Activated B cell treated with CpG ODN at 0.5 μM for 24 hours (primary cell): ENCODE results near the gene FASN. TPM values are rescaled to one million over a fixed set of nuclear protein-coding genes. Genes with fewer than 3 reads are reported as not detected.

Experiments used
- ATAC-seq: fragments of 200-7000 bp; cut with Tn5 transposase; one replicate; pipeline ENCODE4 v1.10.0; 2021; ENCODE audit warnings: low read depth, mild to moderate bottlenecking, moderate library complexity
- CTCF ChIA-PET: fragments of 350-600 bp; sonication (Branson Sonifier 250); formaldehyde crosslinking; loops from one replicate; lab custom pipeline; 2021; ENCODE audit warnings: antibody characterized with exemption; lab: Charles Lee
- POLR2A ChIA-PET: fragments of 350-600 bp; sonication (Branson Sonifier 250); formaldehyde crosslinking; loops from one replicate; lab custom pipeline; 2021; ENCODE audit warnings: antibody characterized with exemption; lab: Charles Lee
- DNase-seq: peaks from one replicate; pipeline ENCODE4 v3.0.0; 2022
- H3K27ac Mint-ChIP-seq: one replicate; pipeline ENCODE4 v1.8.0; 2020; ENCODE audit warnings: mixed read lengths
- H3K27me3 Mint-ChIP-seq: one replicate; pipeline ENCODE4 v1.8.0; 2021; ENCODE audit warnings: mixed read lengths
- H3K36me3 Mint-ChIP-seq: one replicate; pipeline ENCODE4 v1.8.0; 2021; ENCODE audit warnings: low read depth, mixed read lengths
- H3K4me1 Mint-ChIP-seq: one replicate; pipeline ENCODE4 v1.8.0; 2021; ENCODE audit warnings: mixed read lengths
- H3K4me3 Mint-ChIP-seq: one replicate; pipeline ENCODE4 v1.8.0; 2020; ENCODE audit warnings: mild to moderate bottlenecking, mixed read lengths
- H3K9me3 Mint-ChIP-seq: one replicate; pipeline ENCODE4 v1.8.0; 2020; ENCODE audit warnings: mixed read lengths
- intact Hi-C: fragments of 100-400 bp; cut with micrococcal nuclease; formaldehyde crosslinking; loops from one replicate; pipeline ENCODE4 v1.15.1; 2024
- total RNA-seq: library from RNA; stranded (reverse); gene quantifications from 2 replicates; pipeline ENCODE4 v1.2.3, GENCODE V29; 2022
- TF ChIP-seq, protein P1 (sequence below): fragments of 200-600 bp; IDR thresholded peaks from one replicate; pipeline ENCODE4 v1.8.0; 2022; ENCODE audit warnings: antibody characterized with exemption, mild to moderate bottlenecking

The FASN gene
- total RNA-seq, 1 donor from 2014 or later = 121 TPM

DNA sequence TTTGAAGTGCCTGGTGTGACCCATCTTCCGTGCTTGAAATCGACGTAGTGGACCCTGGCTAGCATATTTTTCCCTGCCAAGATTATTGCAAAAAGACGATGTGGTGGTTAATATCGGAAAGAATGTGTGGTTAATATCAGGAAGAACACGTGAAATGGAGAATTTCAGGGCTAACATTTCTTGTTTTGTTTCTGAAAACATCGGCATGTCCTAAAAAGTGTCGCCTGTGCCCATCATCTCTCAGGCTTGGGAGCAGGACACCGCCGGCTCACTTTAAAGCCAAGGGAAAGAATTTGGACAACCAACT, 60.2 kb downstream of the FASN start:
- peak overlapping the region; percentile 94 for H3K27ac Mint-ChIP-seq
- POLR2A ChIA-PET = interaction anchor here (0.5 to 2.3 kb wide), 32 partner anchors 14 to 644 kb away, joined by 3 to 43 read pairs (median 4); partner anchors contain the start of genes ASPSCR1, CCDC57, CENPX and CSNK1D
- CTCF ChIA-PET = interaction anchor here (0.5 to 1.5 kb wide), 11 partner anchors 10 to 781 kb away, joined by 3 to 25 read pairs (median 4); partner anchors contain the start of genes CENPX and LRRC45
- DNase-seq (no peak), ATAC-seq (no peak)
- H3K4me3 Mint-ChIP-seq = peak overlapping the region; percentile 86
- intact Hi-C loops = loop anchor here (1.0 to 10.0 kb wide), 9 partner anchors 13 to 257 kb away; partner anchors contain the start of genes ASPSCR1, DUS1L, FASN and GPS1
- TF ChIP-seq, protein P1, sequence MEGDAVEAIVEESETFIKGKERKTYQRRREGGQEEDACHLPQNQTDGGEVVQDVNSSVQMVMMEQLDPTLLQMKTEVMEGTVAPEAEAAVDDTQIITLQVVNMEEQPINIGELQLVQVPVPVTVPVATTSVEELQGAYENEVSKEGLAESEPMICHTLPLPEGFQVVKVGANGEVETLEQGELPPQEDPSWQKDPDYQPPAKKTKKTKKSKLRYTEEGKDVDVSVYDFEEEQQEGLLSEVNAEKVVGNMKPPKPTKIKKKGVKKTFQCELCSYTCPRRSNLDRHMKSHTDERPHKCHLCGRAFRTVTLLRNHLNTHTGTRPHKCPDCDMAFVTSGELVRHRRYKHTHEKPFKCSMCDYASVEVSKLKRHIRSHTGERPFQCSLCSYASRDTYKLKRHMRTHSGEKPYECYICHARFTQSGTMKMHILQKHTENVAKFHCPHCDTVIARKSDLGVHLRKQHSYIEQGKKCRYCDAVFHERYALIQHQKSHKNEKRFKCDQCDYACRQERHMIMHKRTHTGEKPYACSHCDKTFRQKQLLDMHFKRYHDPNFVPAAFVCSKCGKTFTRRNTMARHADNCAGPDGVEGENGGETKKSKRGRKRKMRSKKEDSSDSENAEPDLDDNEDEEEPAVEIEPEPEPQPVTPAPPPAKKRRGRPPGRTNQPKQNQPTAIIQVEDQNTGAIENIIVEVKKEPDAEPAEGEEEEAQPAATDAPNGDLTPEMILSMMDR = no peak
- H3K4me1 Mint-ChIP-seq = peaks cover 26% of the 10 kb centered on the region
- peaks cover 7% of the 10 kb centered on the region for H3K36me3 Mint-ChIP-seq
- no peaks in the 10 kb centered on the region for H3K9me3 Mint-ChIP-seq
- H3K27me3 Mint-ChIP-seq = no peaks in the 10 kb centered on the region

DNA sequence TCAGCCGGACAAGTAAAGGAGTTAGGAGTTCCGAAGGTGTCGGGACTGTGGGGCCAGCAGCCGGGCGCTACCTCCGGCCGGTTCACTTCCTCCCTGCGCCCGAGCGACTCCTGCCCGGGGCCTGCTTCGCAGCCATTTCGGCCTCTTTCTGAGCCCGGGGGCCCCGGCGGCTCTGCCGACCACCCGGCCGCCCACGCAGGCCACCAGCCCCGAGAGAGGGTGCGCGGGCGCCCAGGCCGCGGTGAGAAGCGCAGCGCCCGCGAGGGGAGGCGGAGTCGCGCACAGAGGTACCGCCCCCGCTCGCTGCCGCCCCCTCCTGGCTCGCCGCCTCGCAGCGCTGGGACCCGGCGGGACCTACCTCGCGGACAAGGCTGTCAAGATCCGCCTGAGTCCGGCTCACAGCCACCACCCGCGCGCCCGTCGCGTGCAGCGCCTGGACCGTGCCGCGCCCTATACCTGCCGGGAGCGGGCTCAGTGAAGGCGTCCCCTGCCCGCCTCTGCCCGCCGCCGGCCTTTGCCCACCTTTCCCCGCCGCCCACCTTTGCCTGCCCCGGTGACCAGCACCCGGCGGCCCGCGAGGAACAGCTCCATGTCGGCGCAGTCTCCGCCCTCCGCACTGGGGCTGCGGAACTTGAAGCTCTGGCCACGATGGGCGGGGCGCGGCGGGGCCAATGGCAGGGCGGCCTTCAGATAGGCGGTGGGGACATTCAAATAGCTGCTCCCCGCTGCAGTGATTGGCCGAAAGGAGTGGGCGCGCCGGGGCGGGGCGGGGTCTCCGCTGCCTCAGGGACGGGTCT, 60.7 kb downstream of the FASN start, which contains the start of gene DCXR:
DCXR (minus strand) TSS at position 606 of the 797 bp plus-strand sequence; CDS start at position 591, 15 bp downstream.
- peak; percentile 93 for ATAC-seq

DNA sequence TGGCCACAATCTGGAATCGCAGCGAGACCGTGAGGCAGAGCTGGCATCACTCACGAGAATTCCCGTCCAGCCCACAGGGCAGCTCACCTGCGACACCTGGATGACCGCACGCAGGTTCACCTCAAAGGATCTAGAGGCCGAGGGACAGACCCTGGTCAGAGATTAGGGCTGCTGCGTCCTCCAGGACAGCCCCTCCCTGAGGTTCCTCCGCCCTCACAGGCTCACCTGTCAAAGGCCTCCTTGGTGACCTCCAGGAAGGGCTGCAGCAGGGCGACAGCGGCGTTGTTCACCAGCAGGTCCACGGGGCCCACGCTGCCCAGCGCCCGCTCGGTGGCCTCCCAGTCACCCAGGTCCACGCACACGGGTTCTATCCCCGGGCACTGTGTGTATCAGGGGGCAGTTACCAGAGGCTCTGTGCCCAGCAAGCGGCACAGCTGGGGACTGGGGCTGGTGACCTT, 61.4 kb downstream of the FASN start:
- POLR2A ChIA-PET = interaction anchor here (0.6 to 2.3 kb wide), 3 partner anchors 9 to 77 kb away, joined by 7 to 28 read pairs (median 7); partner anchors contain the start of gene FASN
- no peak for ATAC-seq

More for the DNA sequence above, 60.7 kb downstream of the FASN start, which contains the start of gene DCXR:
- ChIA-PET CTCF (interaction anchor here (0.5 to 1.5 kb wide), 11 partner anchors 10 to 782 kb away, joined by 3 to 25 read pairs (median 4); partner anchors contain the start of genes CENPX and LRRC45), POLR2A (interaction anchor here (0.5 to 2.3 kb wide), 34 partner anchors 9 to 644 kb away, joined by 3 to 43 read pairs (median 4); partner anchors contain the start of genes ASPSCR1, CCDC57, CENPX and CSNK1D)
- peaks cover 7% of the 10 kb centered on the region for H3K36me3 Mint-ChIP-seq
- H3K27me3 Mint-ChIP-seq = no peaks in the 10 kb centered on the region
- DNase-seq = peak; percentile 95
- intact Hi-C loops = loop anchor here (1.0 to 10.0 kb wide), 9 partner anchors 14 to 258 kb away; partner anchors contain the start of genes ASPSCR1, DUS1L, FASN and GPS1
- TF ChIP-seq, protein P1 = no peak
- peaks cover 27% of the 10 kb centered on the region for H3K4me1 Mint-ChIP-seq
- H3K27ac Mint-ChIP-seq = peak within 1 kb of the TSS; percentile 94
- peak within 1 kb of the TSS; percentile 86 for H3K4me3 Mint-ChIP-seq
- H3K9me3 Mint-ChIP-seq = no peaks in the 10 kb centered on the region

DNA sequence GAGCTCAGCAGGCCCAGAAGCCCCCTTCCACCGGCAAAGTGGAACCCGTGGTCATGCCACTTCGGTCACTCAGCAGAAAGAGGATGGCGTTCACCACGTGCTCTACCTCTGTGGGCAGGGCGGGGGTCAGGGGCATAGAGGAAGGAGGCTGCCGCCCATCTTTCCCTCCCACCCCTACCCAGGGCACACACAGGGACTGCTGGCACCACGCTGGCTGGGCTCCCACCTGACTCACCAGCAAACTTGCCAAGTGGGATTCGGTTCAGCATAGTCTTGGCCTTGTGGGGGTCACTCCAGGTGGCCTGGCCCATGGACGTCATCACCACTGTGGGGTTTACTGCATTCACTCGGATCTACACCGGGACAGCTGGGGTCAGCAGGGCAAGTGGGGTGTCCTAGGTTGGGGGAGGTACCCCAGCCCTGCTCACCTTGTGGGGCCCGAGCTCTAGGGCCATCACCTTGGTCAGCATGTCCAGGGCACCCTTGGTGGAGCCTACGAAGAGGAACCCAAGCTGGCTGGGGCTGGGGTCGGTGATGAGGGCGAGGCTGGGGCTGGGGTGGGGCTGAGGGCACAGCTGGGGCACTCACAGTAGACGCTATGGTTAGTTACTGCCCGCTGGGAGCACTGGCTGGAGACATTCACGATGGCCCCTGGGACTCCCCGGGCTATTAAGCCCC, 61.9 kb downstream of the FASN start:
- H3K4me1 Mint-ChIP-seq = peaks cover 27% of the 10 kb centered on the region
- CTCF ChIA-PET = interaction anchor here (1.2 to 1.7 kb wide), 2 partner anchors 15 to 76 kb away, joined by 3 to 8 read pairs; no protein-coding TSS in a partner anchor
- POLR2A ChIA-PET = interaction anchor here (0.6 to 1.7 kb wide), 4 partner anchors 8 to 75 kb away, joined by 3 to 7 read pairs (median 4); partner anchors contain the start of genes CENPX, LRRC45 and NOTUM

More for the DNA sequence above, 61.4 kb downstream of the FASN start:
- peak overlapping the region; percentile 7 for H3K27ac Mint-ChIP-seq
- DNase-seq = no peak
- TF ChIP-seq, protein P1 = no peak
- H3K4me1 Mint-ChIP-seq = peaks cover 27% of the 10 kb centered on the region
- peaks cover 7% of the 10 kb centered on the region for H3K36me3 Mint-ChIP-seq
- intact Hi-C loops = loop anchor here (1.0 to 10.0 kb wide), 9 partner anchors 13 to 258 kb away; partner anchors contain the start of genes ASPSCR1, DUS1L, FASN and GPS1
- H3K9me3 Mint-ChIP-seq = no peaks in the 10 kb centered on the region
- CTCF ChIA-PET = interaction anchor here (1.3 kb wide), 1 partner anchor 77 kb away, joined by 25 read pairs; no protein-coding TSS in a partner anchor
- H3K4me3 Mint-ChIP-seq = peak overlapping the region; percentile 86
- H3K27me3 Mint-ChIP-seq = no peaks in the 10 kb centered on the region

More for the DNA sequence above, 61.9 kb downstream of the FASN start:
- TF ChIP-seq, protein P1 = no peak
- Mint-ChIP-seq H3K27ac (no peak overlapping the region), H3K36me3 (peaks cover 7% of the 10 kb centered on the region), H3K4me3 (peak overlapping the region; percentile 86), H3K27me3 (no peaks in the 10 kb centered on the region), H3K9me3 (no peaks in the 10 kb centered on the region)
- DNase-seq (no peak), ATAC-seq (no peak)
- intact Hi-C loops = loop anchor here (2.0 to 10.0 kb wide), 6 partner anchors 29 to 259 kb away; partner anchors contain the start of genes ASPSCR1, DUS1L, P4HB and SLC16A3
